G401 (cell line): ENCODE results near the gene SRMS. TPM values are rescaled to one million over a fixed set of nuclear protein-coding genes. Genes with fewer than 3 reads are reported as not detected.

Experiments
- DNase-seq: peaks from one replicate; pipeline ENCODE4 v3.0.0-alpha.2; 2015; ENCODE audit warnings: low spot score
- in situ Hi-C: cut with HindIII; loops from 2 replicates; pipeline ENCODE4 v1.10.0; 2016; ENCODE audit warnings: low sequenced_read_pairs, mixed read lengths
- total RNA-seq: library from RNA; depleted of rRNA; stranded (reverse); fragments of >200 nt; shearing (Covaris generic); gene quantifications from 2 replicates; pipeline ENCODE4 v1.2.3, GENCODE V29; 2014

The SRMS gene
- total RNA-seq, 1 experiment from 2014 or later = not detected

DNA sequence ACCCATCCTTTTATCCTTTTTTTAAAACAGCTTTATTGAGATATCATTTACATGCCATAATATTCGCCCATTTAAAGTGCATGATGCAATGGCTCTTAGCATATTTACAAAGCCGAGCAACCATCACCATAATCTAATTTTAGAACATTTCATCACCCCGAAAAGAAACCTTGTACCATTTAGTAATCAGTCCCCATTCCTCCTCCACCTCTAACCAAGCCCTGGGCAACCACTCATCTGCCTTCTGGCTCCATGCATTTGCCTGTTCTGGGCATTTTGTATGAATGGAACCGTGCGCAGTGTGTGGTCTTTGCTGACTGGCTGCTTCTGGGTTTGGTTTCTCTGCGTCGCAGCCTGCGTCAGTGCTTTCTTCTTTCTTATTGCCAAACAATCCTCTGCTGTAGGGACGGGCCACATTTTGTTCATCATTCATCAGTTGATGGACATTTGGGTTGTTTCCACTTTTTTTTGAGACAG lies 38.4 kb downstream of the SRMS start:
- DNase-seq = no peak
- in situ Hi-C loops = no loop called here

DNA sequence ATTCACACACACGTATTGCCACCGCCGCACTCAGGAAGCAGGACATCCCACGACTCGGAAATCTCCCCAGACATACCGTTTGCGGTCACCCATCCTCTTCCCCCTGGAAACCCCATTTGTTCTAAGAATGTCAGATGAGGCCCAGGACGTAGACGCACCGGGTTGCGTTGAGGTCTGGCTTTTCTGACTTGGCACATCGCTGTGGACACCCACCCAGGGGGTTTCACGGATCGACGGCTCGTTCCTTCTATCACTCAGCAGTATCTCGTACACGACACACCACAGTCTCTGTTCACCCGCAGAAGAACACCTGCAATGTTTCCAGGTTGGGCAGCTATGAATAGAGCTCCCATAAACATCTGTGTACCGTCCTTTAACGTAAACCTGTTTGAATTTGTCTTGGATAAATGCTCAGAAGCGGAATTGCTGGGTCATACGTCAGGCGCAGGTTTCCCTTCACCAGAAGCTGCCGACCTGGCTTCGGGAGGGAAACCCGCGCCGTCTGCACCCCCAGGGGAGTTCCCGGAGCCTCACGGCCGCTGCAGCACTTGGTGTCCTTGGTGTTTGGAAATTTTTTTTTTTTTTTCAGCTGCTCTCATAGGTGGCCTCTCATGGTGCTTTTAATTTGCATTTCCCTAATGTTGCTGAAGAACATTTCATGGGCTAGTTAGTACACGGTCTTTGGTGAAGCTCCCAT lies 39.3 kb downstream of the SRMS start:
- in situ Hi-C loops = no loop called here

DNA sequence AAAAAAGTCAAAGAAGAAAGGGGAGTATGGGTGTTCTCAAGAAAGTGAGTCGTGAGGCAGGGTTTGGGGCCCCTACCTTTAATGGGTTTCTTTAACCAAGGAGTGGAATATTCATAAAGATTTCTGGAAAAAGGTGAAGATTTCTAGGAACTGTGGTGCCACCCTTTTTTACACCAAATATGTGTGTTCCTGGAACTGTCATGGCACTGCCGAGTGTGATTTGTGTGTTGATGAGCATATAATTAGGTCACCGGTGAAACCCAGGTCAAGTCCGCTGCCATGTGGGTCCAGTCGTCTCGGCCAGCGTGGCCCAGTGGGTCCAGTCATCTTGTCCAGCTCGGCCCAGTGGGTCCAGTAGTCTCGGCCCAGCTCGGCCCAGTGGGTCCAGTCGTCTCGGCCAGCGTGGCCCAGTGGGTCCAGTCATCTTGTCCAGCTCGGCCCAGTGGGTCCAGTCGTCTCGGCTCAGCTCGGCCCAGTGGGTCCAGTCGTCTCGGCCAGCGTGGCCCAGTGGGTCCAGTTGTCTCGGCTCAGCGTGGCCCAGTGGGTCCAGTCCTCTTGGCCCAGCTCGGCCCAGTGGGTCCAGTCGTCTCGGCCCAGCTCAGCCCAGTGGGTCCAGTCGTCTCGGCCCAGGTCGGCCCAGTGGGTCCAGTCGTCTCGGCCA lies 40.3 kb downstream of the SRMS start:
- DNase-seq = no peak
- in situ Hi-C loops = no loop called here

More for the DNA sequence above, 39.3 kb downstream of the SRMS start:
- no peak for DNase-seq

DNA sequence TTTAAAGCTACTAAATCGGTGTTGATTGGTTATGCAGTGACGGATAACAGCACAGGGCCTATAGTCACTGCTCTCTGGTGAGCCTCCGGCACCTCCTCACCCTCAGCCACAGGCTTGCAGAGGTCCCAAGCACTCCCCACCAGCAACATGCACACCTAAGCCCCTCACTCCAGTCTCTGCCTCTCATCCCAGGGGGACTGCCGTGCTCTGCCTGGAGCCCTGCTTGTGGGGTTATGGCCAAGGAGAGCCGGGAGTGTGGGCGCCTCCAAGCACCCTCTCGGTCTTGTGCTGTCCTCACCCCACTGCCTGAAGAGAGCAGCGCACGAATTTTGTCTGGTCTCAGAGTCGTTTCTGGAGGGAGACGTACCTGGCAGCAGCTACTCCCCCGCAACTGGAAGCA lies 41.8 kb downstream of the SRMS start:
- in situ Hi-C loops = no loop called here
- no peak for DNase-seq

DNA sequence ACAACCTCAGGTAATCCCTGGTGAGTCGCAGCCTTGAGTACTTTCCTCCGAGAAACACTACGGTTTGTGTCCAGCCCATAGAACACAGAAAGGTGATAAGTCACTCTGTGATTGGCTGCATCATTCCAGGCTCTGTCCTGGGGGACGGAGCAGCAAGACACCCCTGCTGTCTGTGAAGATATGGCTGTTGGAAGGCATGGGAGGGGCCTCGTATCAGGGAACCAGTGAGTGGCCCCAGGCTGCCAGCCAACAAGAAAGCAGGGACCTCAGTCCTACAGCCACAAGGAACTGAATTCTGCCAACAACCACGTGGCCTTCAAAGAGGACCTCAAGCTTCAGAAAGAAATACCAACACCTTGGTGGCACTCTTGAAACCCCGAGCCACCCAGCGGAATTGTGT lies 42.3 kb downstream of the SRMS start:
- in situ Hi-C loops = no loop called here
- DNase-seq = no peak

DNA sequence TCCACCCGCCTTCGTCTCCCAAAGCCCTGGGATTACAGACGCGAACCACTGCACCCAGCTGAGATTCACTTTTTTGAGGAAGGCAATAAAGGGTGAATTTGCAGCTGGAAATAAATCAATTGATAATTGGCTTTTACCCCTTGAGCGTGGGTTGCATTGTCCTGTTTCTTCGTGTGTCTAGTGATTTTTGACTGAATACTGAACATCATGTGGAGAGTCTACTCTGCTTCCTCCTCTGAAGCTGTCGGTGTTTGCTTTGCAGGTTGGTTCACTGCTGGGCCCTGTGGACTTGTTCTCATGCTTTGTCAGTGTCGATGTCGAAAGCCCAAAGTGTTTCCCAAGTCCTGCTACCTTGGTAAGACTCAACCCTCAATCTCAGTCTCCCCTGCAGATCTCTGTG lies 42.9 kb downstream of the SRMS start:
- in situ Hi-C loops = no loop called here

DNA sequence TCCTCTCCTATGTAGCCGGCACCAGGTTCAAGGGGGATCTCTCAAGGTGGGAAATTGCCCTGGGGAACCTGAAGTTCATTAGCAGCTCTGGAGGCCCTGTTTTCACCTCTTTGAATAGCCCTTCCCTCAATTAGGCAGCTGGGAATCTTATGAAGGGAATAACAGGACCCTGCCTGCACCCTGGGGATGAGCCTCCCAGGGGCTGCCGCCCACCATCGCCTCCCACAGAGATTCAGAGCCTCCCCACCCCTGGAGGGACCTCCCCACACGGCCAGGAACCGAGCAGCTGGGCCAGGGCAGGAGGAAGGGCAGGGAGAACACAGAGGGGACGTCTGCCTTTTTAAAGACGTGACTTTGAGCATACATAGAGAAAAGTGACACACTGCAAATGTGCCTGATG lies 44.0 kb downstream of the SRMS start:
- DNase-seq = no peak
- in situ Hi-C loops = no loop called here

More for the DNA sequence above, 42.9 kb downstream of the SRMS start:
- no peak for DNase-seq

DNA sequence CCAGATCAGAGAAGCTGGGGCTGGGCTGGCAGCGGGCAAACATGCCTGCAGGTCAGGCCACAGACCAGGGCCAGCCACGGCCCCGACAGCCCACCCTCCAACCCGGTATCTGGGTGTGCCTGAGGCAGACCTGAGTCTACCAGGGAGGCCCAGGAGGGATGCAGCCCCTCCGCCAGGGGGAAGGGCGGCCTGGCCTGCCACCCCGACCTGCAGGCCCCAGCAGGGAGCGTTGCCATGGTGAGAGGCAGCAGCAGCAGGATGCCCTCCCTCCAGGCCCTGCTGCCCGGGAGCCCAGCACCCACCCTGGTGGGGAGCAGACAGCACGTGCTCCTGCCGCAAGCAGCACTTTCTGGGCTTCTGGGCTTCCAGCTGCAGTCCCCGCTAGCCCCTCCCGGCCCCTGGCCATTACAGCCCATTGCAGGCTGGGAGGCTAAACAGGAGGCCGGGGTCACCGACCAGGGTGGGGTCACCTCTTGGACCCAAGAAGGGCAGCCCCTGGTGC lies 44.8 kb downstream of the SRMS start:
- no peak for DNase-seq
- in situ Hi-C loops = no loop called here

DNA sequence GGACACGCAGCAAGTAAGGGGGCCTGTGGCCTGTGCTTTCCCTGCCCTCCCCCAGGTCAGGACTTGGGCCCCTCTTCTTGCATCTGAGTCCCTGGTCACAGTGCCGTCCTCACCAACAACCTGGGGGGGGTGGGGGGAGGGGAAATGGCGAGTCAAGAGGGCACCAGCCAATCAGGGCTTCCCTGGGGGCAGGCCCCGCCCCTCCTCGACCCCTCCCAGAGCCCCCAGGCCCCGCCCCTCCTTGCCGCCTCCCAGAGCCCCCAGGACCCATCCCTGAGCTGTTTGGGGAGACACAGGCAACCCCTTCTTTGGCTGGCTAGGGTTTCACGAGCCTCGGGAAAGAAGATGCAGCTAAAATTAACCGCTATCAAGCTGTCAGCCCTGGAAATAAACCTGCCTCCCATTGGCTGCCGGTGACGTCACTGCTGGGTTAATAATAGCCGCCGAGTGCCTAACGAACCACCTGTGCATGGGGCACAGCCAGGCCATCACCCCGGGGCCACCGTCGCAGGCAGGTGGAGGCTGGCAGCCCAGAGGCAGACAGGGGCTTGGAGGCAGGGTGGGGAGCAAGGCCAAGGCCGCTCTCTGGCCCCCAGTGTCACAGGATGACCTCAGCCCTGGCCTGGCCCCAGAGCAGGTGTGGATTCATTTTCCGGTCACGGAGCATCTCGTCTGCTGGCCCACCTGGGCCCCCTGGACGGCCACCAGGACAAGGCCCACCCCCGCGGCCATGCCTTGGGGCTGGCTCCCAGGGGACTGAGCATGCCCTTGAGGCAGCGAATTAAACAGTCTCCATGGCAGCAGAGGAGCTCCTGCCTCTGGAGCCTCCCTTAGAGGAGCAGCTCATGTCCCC lies 45.5 kb downstream of the SRMS start:
- in situ Hi-C loops = no loop called here
- DNase-seq = peak; percentile 99

DNA sequence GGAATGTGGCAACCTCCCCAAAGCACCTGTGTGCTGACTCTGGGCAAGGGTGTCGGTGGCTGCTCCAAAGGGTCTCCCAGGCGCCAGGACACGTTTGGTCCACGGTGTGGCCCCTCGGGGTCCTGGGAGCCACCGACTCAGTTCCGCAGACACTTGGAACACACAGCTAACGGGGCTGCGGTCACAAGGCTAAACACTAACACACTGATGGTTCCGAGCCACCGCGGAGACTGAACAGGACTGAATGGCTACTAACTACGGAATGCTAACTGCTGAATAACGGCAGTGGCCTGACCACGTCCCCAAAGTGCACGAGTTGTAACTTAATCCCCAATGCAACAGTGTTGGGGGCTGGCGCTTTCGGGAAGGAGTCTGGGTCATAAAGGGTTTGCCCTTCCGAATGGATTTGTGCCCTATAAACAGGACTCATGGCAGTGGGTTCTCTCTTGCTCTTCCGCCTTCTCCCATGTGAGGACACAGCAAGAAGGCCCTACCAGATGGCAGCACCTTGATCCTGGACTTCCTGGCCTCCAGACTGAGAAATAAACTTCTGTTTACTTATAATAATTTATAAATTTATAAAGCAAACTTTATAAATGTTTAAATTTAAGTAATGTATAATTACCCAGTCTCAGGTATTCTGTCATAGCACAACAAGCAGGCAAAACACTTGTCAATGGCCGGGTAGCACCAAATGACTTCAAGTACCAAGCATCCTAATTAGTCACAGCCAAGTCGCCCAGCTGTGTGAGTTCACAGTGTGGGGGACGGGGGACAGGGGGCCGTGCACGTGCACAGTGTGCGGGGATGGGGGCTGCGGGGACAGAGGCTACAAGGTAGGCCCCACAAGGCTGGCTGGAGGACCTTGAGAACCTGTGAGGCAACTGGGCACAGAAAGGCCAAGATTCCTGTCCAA lies 46.4 kb downstream of the SRMS start:
- peak; percentile 61 for DNase-seq

DNA sequence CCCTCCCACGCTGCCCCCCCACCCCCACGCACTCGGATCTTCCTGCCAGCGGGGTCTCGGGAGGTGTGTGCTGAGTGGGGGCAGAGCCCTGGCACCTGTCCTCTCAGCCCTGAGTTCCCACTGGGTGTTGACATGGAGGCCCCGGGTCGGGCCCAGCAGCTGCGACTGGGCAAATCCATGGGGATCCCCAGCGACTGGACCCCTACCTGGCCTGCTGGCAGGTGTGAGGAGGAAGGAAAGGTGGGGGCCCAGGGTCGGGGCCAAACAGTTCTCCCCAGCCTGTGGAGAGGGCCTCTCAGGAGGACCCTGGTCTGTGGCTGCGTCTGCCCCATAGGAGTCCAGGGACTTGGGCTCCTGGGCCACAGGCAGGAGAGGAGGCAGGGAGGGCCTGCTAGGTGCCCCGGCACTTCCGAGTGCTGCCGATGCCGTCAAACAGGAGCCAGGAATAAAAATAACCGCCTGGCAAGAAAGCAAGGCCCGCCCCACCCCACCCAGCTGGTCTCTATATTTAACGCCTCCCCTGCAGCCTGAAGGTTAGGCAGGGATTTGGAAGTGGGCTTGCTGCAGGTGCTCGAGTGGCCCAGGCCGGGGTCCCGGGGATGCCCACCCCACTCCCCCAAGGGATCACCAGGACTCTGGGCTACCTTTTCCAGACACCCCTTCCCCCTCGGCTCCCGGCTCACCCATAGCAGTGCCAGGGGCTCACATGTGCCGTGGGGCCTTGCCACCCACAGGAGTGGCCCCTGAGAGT lies 47.2 kb downstream of the SRMS start:
- peak; percentile 73 for DNase-seq
- in situ Hi-C loops = no loop called here

More for the DNA sequence above, 46.4 kb downstream of the SRMS start:
- in situ Hi-C loops = no loop called here

DNA sequence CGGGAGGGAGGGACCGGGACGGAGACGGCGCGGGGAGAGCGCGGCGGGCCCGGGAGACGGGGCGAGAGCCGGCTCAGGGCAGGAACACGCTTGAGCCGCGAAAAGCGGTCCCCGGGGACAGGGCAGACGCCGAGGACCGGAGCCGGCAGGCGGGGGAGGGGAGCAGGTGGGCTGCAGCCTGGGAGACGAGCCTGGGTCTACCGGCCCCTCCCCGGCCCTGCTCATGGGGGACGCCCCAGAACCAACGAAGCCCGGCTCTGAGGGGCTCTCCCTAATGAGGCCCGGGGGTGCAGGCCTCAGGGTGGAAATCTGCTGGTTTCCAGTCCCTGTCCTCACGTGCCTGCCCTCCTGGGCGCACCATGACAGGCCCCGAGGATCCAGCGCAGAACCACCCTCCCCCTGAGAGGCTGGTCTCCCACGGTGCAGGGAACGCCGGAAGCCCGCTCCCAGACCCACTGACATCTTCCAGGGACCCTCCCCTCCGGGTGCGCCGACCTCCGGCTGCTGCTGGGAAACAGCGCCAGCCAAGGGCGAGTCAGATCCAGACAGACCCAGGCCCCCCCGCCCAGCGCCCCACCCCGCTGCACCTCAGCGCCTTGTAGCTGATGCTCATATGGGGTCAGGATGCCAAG lies 48.1 kb downstream of the SRMS start:
- in situ Hi-C loops = no loop called here
- DNase-seq = no peak

DNA sequence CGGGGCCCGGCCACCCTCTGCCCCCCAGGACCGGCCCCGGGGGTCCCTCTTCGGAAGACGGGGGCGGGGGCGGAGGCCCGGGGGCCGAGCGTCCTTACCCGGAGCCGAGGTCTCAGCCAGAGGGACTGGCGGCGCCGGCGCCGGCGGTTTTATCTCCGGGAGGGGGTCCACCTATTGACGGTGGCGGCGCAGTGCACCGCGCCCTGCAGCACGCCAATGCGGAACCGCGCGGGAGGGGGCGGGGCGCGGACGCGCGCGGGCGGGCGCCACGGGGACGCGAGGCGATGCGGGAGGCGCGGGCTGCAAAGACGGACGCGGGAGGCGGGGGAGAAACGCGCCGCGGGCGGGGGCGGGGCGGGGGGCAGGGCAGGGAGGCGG lies 48.6 kb downstream of the SRMS start, which contains the start of gene EEF1A2:
TSS of gene EEF1A2 (minus strand) at position 124 of the 378 bp plus-strand sequence. CDS start 1,320 bp downstream, outside the sequence.
- in situ Hi-C loops = no loop called here
- peak; percentile 68 for DNase-seq

DNA sequence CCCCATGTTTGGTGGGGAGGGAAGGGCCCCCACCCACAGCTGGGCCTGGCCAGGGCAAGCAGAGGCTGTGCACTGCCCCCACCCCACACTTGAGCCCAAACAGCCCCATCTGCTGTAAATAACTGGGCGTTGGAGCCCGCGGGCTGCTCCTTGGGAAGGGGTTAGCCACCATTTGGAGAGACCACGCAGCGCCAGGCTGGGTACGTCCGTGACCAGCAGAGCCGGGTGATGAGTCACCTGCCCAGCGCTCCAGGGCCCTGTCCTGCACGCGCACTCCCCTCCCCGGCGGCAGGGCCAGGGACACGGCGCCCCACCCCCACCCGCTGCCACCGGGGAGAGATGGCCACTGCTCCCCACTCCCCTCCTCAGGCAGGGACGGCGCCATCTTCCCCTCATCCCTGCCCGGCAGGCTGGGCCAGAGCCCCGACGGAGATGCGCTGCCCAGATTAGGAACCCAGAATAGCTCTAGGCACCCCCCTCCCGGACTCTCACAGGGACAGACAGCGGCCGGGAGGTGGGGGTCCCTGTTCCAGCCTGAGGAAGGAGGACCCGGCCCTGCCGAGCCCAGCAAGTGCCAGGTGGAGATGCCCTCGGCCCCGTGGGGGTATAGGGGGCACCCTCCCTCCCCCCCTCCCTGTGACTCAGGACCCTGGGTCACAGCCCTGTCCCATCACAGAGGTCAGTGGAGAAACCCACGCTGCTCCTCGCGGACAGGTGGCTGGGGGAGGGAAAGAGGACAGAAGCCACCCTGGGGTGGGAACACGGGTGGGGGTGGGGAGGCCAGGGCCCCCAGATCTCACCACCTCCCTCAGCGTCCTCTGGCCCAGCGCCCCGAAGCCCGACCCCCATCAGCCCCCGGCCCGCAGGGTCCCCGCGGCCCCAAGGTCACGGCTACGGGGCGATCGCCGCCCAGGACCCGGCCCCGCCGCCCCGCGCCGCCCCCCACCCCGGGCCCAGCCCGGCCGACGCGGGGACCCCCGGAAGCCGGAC lies 49.3 kb downstream of the SRMS start:
- peak; percentile 74 for DNase-seq

DNA sequence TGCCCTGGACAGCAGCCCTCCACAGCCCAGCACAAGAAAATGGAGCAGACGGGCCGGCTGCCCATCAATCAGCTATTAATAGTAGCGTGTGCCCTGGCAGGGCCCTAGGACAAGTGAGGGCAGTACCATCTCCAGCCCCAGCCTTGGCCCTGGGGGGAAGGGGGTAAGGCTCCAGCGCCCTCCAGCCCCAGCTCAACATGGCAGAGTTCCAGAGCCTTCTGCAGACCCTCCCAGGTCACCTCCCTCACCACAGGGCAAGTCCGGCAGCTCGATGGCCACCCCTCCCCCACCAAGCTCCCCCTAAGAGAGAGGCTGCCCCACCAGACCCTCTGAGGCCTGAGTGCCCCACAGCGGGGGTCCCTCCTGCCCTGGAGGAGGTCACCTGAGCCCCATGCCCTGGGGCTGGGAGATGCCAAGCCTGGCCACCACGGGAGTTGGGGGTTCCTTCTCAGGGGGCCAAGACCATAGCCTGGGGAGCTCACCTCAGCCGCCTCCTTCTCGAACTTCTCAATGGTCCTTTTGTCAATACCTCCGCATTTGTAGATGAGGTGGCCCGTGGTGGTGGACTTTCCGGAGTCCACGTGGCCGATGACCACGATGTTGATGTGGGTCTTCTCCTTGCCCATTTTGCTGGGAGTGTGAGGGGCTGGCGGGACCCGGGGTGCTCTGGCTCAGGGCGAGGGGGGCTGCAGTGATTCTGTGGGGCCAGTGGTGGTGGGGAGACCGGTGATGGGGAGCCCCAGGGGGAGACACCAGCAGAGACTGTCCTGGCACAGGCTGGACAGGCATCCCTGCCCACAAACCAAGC lies 50.2 kb downstream of the SRMS start:
- in situ Hi-C loops = no loop called here
- no peak for DNase-seq

More for the DNA sequence above, 49.3 kb downstream of the SRMS start:
- in situ Hi-C loops = no loop called here
